NCI-H69 (cell line): ENCODE data around the gene BANF1.

Experiments used
- DNase-seq: peaks from one replicate; lab custom pipeline; 2025; lab: John Stamatoyannopoulos, UW

BANF1 gene

DNA sequence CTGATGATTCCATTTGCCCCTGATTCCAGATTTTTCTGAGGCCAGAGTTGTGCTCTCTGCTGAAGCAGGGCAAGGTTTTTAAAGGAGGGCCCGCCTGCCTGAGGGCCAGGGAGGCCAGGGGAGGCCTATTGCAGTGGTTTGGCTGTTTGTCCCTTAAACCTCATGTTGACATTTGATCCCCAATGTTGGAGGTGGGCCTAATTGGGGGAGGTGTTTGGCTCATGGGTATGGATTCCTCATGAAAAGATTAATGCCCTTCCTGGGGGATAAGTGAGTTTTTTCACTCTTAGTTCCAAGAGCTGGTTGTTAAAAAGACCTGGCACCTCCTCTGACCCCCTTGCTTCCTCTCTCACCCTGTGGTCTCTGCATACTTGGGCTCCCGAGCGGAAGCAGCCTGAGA is 37.5 kb downstream of the BANF1 start:
- no peak for DNase-seq

DNA sequence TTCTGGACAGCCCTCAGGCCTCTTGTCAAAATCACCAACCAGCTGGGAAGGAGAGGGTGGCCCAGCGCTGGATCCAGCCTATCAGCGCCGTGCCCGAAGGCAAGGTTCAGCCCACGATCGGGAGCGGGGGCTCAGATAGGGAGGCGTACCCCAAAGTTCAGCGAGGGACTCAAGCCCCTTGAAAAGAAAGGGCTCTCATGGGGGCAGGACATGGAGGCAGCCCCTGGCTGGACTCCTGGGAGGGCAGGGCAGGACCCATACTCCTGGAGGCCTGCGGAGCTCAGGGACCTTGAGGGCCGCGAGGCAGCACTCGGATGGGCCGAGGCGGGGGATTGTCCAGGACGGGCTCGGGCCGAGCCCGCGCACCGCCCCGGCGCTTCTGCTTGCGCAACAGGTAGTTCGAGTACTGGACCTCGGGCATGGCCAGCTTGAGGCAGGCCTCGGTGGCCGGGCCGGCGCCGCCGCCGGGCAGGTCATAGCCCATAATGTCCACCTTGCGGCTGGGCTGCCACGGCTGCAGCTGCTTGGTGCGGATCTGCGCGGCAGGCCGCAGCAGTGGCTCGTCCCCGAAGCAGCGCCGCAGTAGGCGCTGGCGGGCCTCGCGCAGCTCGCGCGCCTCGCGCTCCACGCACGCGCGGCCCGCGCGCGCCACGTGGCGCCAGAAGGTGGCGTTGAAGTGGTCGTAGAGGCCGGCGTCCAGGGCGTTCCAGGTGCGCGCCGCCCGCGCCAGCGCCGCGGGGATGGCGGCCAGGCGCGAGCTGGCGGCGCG is 40.1 kb downstream of the BANF1 start:
- no peak for DNase-seq

DNA sequence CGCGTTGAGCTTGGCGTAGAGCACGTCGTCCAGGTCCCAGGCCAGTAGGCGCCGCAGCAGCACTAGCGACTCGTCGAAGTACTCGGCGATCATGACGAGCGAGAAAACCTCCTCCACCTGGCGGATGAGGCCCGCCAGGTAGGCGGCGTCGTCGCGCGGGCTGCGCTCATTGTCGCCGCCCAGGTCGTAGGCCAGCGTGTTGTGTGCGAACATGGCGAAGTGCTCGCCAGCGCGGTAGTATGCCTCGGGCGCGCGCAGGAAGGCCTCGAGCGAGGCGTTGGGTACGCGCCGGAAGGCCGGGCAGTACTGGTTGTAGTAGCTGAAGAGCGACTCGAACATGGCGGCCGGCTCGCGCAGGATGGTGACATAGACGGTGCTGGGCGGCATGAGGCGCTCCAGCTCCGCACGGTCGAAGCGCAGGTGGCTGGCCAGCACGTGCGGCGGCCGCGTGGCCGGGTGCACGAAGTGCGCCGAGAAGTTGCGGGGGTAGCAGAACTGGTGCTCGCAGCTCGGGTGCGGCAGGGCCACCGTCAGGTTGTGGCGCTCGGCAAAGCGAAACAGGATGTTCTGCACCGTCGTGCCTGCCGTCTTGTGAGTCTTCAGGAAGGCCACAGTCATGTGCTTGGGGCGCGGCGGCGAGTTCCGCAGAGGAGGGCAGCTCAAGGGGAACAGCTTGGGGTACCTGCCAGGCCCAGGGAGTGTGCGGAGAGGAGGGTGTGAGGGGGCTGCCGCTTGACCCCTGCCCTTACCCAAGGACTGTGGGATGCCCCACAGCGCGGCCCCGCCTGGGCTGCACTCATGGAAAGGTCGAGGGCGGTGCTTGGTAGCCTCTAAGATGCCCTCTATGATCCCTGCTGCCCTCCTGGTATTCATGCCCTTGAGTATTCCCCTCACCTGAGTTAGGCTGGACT is 40.9 kb downstream of the BANF1 start:
- no peak for DNase-seq

GRCh38 chr11:66044757-66045156 is 42.5 kb downstream of the BANF1 start:
- no peak for DNase-seq

DNA sequence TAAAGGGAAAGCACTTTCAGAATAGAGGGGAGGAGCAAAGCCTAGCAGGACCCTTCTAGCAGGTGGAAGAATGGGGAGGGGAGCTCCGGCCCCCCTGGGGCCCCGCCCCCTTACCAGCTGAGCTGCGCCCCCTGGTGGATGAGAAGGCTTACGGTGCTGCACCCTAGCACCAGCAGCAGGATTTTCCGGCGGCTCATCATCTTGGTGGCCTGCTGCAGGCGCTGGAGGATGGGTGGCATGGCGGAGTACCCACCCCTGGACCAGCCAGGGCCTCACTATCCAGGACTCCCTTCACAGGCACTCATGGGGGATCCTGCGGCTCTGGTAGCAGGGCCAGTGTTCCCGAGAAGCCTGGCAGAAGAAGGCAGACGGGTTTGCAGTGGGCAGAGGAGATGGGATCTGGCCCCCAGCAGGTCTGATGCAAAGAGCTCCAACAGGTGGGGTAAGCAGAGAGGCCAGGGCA is 42.9 kb downstream of the BANF1 start:
- DNase-seq, result peak; percentile 90

GRCh38 chr11:66046901-66047300 is 44.6 kb downstream of the BANF1 start:
- no peak for DNase-seq

DNA sequence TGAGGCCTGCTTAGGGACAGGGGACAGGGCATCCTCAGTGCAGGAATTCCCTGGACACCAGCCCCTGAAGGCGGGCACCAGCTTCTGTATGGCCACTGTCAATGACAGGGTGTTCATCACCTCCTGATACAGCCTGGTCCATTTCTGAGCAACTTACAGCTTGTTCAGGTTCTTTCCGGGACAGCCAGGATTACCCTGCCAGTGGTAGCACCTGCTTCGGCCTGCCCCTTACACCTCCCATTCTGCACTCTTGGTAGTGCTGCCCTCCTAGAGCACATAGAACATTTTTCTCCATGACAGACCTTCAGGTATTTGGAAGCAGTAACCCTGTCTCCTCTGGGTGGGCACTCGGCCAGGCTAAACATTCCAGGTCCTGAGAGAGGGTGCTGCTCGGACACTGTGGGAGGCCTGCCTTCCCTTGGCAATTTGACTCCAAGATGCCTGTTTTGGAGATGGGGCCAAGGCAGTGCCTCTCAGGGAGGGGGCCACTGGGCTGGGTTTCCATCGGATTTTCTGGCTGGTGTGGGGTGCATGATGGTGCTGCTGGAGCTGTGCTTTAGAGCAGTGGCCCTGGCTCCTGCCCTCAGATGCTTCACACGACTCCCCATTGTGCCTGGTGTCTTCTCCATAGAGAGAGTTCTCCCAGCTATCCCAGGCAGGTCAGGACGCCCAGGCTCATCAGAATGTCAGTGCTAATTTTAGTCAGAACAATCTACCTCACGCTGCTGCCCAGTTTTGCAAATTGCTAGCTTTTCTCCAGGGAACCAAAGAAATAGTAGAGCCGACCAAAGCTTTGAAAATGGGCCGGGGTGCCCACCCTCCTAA is 45.5 kb downstream of the BANF1 start:
- DNase-seq, result no peak

DNA sequence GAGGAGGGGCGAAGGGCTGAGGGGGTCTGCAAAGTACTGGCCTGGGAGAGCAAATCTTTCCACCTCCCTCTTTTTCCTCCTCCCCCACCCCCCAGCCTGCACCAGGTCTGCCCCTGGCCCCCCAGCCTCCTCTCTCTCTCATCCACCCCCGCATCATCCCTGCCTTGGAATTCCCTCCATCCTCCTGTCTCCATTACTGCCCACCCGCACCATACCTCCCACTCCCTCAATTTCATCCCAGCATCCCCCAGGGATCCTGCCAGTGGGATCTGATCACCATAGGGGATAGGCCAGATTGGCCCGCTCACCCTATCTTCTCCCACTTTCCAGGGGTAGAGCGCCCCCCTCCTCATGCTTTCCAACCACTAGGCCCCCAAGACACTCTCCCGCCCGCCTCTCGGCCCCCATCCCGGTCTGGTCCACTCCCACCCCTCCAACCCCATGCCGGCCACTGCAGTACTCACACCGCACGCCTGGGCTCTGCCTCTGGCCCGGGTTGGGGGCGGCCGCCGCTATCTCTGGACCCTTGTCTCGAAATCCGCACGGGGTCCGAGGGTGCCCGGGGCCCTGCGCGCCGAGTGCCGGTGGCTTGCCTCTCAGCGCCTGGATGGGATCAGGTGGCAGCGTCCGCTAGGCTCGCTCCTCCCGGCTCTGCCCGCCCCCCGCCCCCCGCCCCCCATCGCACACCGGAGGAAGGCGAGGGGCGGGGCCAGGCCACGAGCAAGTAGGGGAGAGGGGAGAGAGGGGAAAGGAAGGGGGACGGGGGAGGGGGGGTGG is 46.4 kb downstream of the BANF1 start, which contains the start of gene GAL3ST3:
Gene GAL3ST3, minus strand, starts transcription at position 615 of the 777 bp plus-strand sequence. CDS start 3,746 bp downstream, outside the sequence.
- peak; percentile 75 for DNase-seq

DNA sequence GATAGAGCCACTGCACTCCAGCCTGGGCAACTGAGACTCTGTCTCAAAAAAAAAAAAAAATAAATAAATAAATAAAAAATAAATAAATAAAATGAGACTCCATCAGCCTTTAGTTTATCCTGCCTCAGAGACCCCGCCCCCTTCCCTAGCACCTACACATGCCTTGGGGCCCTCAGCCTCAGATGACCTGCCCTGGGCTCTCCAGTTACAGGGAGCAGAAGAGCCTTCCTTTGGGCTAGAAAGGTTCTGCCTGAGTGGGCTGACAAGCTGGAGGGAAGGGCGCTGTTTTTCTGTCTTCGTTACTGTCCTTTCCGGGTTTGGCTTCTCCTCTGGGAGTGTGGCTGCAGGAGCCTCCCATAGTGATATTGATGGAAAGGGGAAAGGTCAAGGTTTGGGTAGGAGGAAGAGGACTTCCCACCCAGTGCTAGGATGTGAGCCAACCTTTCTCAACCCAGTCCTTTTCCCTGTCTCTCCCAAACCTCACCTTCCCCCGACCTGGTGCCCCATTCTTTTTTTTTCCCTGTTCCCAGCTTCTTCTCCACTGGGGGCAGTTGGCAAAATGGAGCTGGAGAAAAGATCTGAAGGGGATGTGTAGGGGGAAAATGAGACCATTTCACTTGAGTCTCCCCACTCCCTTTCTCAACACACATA is 48.4 kb downstream of the BANF1 start:
- DNase-seq, result no peak

GRCh38 chr11:66051371-66051765 is 49.1 kb downstream of the BANF1 start:
- DNase-seq, result no peak

GRCh38 chr11:66051766-66052663 is 49.7 kb downstream of the BANF1 start, which contains the start of gene SF3B2:
Gene SF3B2 (plus strand): TSS chr11:66052364. CDS start chr11:66052385, 21 bp downstream.
- peak; percentile 99 for DNase-seq

DNA sequence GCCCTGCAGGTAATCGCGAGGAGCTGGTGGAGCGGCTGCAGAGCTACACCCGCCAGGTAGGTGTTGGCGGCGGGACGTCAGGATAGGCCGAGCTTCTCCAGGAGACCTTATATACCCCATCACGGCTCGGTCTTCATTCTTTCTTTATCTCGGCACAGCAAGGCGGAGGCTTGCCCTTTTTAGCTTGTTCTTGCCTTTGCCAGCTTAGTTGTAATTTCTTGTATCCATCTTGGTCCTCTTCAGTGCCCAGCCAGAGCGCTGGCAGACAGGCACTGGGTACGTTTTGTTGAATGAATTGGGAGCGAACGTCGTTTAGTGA is 50.3 kb downstream of the BANF1 start:
- no peak for DNase-seq
